Liver (tissue), 9 donors: Measurements from ENCODE around the gene NPRL2. TPM values are rescaled to one million over a fixed set of nuclear protein-coding genes. Genes with fewer than 3 reads are reported as not detected.

Experiments used
- DNase-seq: peaks from one replicate; pipeline ENCODE4 v3.0.0-alpha.2; 2017; ENCODE audit warnings: low spot score
- H3K27ac ChIP-seq, 2 donors: one replicate each; pipeline ENCODE4 v1.7.0; 2013; ENCODE audit warnings: inconsistent platforms in 2 of 2, low read length in 2 of 2, control low read depth in 1 of 2, low read depth in 1 of 2, mild to moderate bottlenecking in 1 of 2
- H3K27me3 ChIP-seq, 4 donors: one replicate each; pipeline versions ENCODE4 v1.6.1 to v1.7.0; 2013; ENCODE audit warnings: low read length in 3 of 4, inconsistent platforms in 1 of 4, mild to moderate bottlenecking in 1 of 4, moderate library complexity in 1 of 4; ENCODE audit not compliant: control insufficient read depth in 4 of 4, insufficient read depth in 4 of 4
- H3K36me3 ChIP-seq, 4 donors: one replicate each; pipeline versions ENCODE4 v1.6.1 to v1.7.0; 2013; ENCODE audit warnings: low read length in 3 of 4, mild to moderate bottlenecking in 3 of 4, low read depth in 1 of 4, moderate library complexity in 1 of 4; ENCODE audit not compliant: control insufficient read depth in 4 of 4, insufficient read depth in 3 of 4
- H3K4me1 ChIP-seq, 4 donors: one replicate each; pipeline versions ENCODE4 v1.6.1 to v1.7.0; 2013; ENCODE audit warnings: low read length in 3 of 4, mild to moderate bottlenecking in 3 of 4, moderate library complexity in 1 of 4; ENCODE audit not compliant: control insufficient read depth in 4 of 4, insufficient read depth in 4 of 4
- H3K4me3 ChIP-seq, 3 donors: one replicate each; pipeline versions ENCODE4 v1.6.1 to v1.7.0; 2013; ENCODE audit warnings: low read length in 3 of 3, control low read depth in 1 of 3, low read depth in 1 of 3, mild to moderate bottlenecking in 1 of 3
- H3K9ac ChIP-seq, 2 donors: one replicate each; pipeline ENCODE4 v1.7.0; 2013; ENCODE audit warnings: low read length in 2 of 2, mild to moderate bottlenecking in 2 of 2, moderate library complexity in 2 of 2, control low read depth in 1 of 2, low read depth in 1 of 2
- H3K9me3 ChIP-seq, 4 donors: one replicate each; pipeline versions ENCODE4 v1.6.1 to v1.7.0; 2013; ENCODE audit warnings: low read length in 3 of 4; ENCODE audit not compliant: control insufficient read depth in 4 of 4
- CTCF ChIP-seq: fragments of 150-350 bp; IDR thresholded peaks from 2 replicates; pipeline ENCODE4 v1.5.1; 2017; ENCODE audit warnings: improper control_type of control experiment, low read depth, low read length; ENCODE audit not compliant: missing input control
- EGR1 ChIP-seq, 2 donors: IDR thresholded peaks; 2 replicates each; pipeline ENCODE4 v1.6.1; 2016 to 2018; ENCODE audit warnings: antibody characterized with exemption in 2 of 2, low read depth in 2 of 2
- FOXA1 ChIP-seq: IDR thresholded peaks from 2 replicates; pipeline ENCODE4 v1.6.1; 2016; ENCODE audit warnings: antibody characterized with exemption
- GABPA ChIP-seq, 2 donors: IDR thresholded peaks in 1 of 2; conservative IDR thresholded peaks in 1 of 2; 2 replicates each; pipeline ENCODE4 v1.6.1; 2016; ENCODE audit warnings: antibody characterized with exemption in 2 of 2, mild to moderate bottlenecking in 1 of 2, moderate library complexity in 1 of 2
- HNF4A ChIP-seq, 2 donors: conservative IDR thresholded peaks; 2 replicates each; pipeline ENCODE4 v1.6.1; 2016; ENCODE audit warnings: antibody characterized with exemption in 2 of 2, mild to moderate bottlenecking in 2 of 2
- HNF4G ChIP-seq: IDR thresholded peaks from 2 replicates; pipeline ENCODE4 v1.6.1; 2016; ENCODE audit warnings: antibody characterized with exemption
- NR2F2 ChIP-seq: IDR thresholded peaks from 2 replicates; pipeline ENCODE4 v1.6.1; 2016; ENCODE audit warnings: antibody characterized with exemption
- RAD21 ChIP-seq, 2 donors: IDR thresholded peaks; 2 replicates each; pipeline ENCODE4 v1.6.1; 2016; ENCODE audit warnings: antibody characterized with exemption in 2 of 2, mild to moderate bottlenecking in 2 of 2
- REST ChIP-seq: IDR thresholded peaks from 2 replicates; pipeline ENCODE4 v1.6.1; 2016; ENCODE audit warnings: antibody characterized with exemption, mild to moderate bottlenecking
- RXRA ChIP-seq, 2 donors: IDR thresholded peaks; 2 replicates each; pipeline ENCODE4 v1.6.1; 2017 to 2018; ENCODE audit warnings: antibody characterized with exemption in 2 of 2, mild to moderate bottlenecking in 1 of 2
- TAF1 ChIP-seq: conservative IDR thresholded peaks from 2 replicates; pipeline ENCODE4 v1.6.1; 2016; ENCODE audit warnings: antibody characterized with exemption, mild to moderate bottlenecking
- YY1 ChIP-seq: IDR thresholded peaks from 2 replicates; pipeline ENCODE4 v1.6.1; 2016; ENCODE audit warnings: antibody characterized with exemption, mild to moderate bottlenecking
- WGBS: extraction: QIAGEN DNeasy Blood & Tissue Kit; methylation state at CpG from one replicate; pipeline ENCODE4 v1.1.7; 2013; 5-methylcytosine and 5-hydroxymethylcytosine counted together
- polyA plus RNA-seq, 2 donors: library from polyadenylated mRNA; stranded (reverse) in 1 of 2; unstranded in 1 of 2; fragments of 200-250 nt in 1 of 2; fragments of >200 nt in 1 of 2; fragmentation: Nextera tagmentation in 1 of 2; extraction: Ambion mirVana in 1 of 2; gene quantifications; one replicate each; pipeline versions ENCODE4 v1.2.1 to v1.2.3, GENCODE V29; 2013 to 2015
- total RNA-seq, 2 donors: library from RNA; depleted of rRNA; stranded (reverse); fragments of >200 nt; gene quantifications; one replicate each; pipeline ENCODE4 v1.2.3, GENCODE V29; 2014
- TF ChIP-seq, protein P1 (sequence below): IDR thresholded peaks from 2 replicates; pipeline ENCODE4 v1.6.1; 2016; ENCODE audit warnings: antibody characterized with exemption
- donor health status: healthy.
- donor health status: healthy.
- donor health status: healthy.
- donor health status: healthy.
- donor health status: healthy.

Gene NPRL2
- total and polyA plus RNA-seq, 4 donors = 11.3 to 17.3 (median 14.0) TPM

GRCh38 chr3:50342813-50343633, 7.6 kb downstream of the NPRL2 start:
- DNase-seq = no peak

More at GRCh38 chr3:50342813-50343633, 7.6 kb downstream of the NPRL2 start:
- Histone ChIP-seq H3K27ac (no peak overlapping the region), H3K27me3 (no peaks in the 10 kb centered on the region), H3K36me3 (peaks cover 0 to 3% (median 0%) of the 10 kb centered on the region in 4 donors), H3K4me1 (peaks cover 9 to 28% (median 12%) of the 10 kb centered on the region in 4 donors), H3K9ac (no peak overlapping the region), H3K9me3 (no peaks in the 10 kb centered on the region), H3K4me3 (no peak overlapping the region)
- WGBS = 91% methylated on average over 13 of the region's 13 CpGs
- TF ChIP-seq HNF4G = no peak
- TF ChIP-seq CTCF = no peak
- no peak for TF ChIP-seq NR2F2
- no peak for TF ChIP-seq HNF4A (conservative IDR thresholded peaks at IDR 0.05)
- TF ChIP-seq GABPA (IDR thresholded peaks at IDR 0.05 in 1 of 2, conservative IDR thresholded peaks at IDR 0.05 in 1 of 2) = no peak
- TF ChIP-seq YY1 = no peak
- TF ChIP-seq FOXA1 = no peak
- TF ChIP-seq RXRA (IDR thresholded peaks at IDR 0.05) = no peak
- TF ChIP-seq EGR1 (IDR thresholded peaks at IDR 0.05; ENCODE audit: low read depth in 2 of 2) = no peak
- TF ChIP-seq TAF1 = no peak
- no peak for TF ChIP-seq RAD21 (IDR thresholded peaks at IDR 0.05)
- no peak for TF ChIP-seq REST
- TF ChIP-seq, protein P1, sequence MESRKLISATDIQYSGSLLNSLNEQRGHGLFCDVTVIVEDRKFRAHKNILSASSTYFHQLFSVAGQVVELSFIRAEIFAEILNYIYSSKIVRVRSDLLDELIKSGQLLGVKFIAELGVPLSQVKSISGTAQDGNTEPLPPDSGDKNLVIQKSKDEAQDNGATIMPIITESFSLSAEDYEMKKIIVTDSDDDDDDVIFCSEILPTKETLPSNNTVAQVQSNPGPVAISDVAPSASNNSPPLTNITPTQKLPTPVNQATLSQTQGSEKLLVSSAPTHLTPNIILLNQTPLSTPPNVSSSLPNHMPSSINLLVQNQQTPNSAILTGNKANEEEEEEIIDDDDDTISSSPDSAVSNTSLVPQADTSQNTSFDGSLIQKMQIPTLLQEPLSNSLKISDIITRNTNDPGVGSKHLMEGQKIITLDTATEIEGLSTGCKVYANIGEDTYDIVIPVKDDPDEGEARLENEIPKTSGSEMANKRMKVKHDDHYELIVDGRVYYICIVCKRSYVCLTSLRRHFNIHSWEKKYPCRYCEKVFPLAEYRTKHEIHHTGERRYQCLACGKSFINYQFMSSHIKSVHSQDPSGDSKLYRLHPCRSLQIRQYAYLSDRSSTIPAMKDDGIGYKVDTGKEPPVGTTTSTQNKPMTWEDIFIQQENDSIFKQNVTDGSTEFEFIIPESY = no peak
